Stimulated activated CD8-positive, alpha-beta memory T cell treated with anti-CD3 and anti-CD28 coated beads, Interleukin-4, amount 100 ng/mL, for 48 hours (primary cell): ENCODE measurements around the gene DBF4.
"Not testable (repeated sequence)": the region's sequence is repeated elsewhere in the genome, so short reads cannot be mapped to it uniquely, and the experiment has no call there.

Experiments used
- DNase-seq: peaks from one replicate; pipeline ENCODE4 v3.0.0-alpha.2; 2020

DBF4 gene

DNA sequence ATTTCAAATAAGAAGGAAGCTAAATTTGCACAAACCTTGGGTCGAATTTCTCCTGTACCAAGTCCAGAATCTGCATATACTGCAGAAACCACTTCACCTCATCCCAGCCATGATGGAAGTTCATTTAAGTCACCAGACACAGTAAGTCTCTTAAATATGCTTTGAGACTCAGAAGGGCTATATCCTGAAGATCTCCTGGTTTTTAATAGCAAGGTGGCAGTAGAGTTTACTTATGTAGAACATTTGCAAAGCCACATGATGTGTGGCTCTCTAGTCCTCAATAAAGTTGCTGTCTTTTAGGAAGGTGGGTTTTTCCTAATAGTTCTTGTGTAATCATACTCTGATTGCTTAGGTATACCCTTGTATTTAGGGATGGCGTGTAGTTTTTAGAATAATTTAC is 8.7 kb downstream of the DBF4 start:
- DNase-seq, result no peak

- DNase-seq, result no peak
Observed at GRCh38 chr7:87886875-87887274, 10.6 kb downstream of the DBF4 start.

DNA sequence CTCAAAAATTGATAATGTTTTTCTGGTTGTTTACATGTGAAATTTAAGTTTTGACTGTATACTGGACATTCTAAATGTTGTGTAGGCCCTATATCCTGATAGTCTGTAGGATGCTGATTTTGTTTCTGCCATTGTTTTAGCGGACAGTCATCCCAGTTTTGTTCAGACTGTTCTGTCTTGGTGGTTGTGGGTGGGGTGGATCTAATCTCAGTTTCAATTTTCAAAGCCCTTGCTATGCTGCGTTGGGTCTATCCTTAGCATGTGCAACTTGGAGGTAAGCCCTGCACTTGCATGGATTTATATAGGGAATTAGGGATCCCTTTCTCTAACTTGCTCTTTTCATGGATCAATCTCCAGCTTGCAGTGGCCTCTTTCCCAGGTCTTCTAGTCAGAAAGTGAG is 19.1 kb downstream of the DBF4 start:
- no peak for DNase-seq

DNA sequence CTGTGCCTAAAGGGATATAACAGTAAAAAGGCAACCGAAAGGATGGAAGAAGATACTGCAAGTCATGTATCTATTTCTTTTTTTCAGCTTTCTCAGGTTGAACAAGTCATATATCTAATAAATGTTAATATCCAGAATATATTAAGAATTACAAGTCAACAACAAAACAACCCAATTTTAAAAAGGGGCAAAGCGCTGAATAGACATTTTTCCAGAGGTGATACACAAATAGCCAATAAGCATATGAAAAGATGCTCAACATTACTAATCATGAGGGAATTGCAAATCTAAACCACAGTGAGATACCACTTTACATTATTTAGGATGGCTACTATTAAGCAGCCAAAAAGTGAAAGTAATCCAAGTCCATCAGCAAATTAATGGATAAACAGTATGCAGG is 23.0 kb downstream of the DBF4 start:
- DNase-seq, result no peak

DNA sequence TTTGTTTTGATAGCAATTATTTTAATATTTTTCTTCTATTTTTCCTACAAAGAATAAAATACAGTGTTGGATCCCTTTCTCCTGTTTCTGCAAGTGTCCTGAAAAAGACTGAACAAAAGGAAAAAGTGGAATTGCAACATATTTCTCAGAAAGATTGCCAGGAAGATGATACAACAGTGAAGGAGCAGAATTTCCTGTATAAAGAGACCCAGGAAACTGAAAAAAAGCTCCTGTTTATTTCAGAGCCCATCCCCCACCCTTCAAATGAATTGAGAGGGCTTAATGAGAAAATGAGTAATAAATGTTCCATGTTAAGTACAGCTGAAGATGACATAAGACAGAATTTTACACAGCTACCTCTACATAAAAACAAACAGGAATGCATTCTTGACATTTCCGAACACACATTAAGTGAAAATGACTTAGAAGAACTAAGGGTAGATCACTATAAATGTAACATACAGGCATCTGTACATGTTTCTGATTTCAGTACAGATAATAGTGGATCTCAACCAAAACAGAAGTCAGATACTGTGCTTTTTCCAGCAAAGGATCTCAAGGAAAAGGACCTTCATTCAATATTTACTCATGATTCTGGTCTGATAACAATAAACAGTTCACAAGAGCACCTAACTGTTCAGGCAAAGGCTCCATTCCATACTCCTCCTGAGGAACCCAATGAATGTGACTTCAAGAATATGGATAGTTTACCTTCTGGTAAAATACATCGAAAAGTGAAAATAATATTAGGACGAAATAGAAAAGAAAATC is 31.0 kb downstream of the DBF4 start:
- not testable (repeated sequence) for DNase-seq

- DNase-seq, result not testable (repeated sequence)
Observed at GRCh38 chr7:87908814-87909213, 32.5 kb downstream of the DBF4 start.

DNA sequence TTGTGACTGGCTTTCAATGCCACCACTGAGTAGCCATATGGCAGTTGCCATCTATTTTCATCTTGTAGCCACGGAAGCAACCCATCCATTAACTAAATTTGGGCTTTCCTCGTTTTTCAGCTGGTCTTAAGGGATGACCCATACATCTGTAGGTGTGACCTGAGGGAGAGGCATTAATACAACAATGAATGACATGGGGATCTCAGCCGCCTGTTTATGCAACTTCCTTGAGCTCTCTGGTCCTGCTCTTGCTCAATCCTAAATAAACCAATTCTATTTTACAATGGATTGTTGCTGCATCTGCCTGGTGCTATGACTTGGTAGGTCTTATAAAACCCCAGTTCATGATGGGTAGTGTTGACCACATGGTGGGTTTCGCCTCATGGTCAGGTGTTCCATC is 35.8 kb downstream of the DBF4 start:
- no peak for DNase-seq

DNA sequence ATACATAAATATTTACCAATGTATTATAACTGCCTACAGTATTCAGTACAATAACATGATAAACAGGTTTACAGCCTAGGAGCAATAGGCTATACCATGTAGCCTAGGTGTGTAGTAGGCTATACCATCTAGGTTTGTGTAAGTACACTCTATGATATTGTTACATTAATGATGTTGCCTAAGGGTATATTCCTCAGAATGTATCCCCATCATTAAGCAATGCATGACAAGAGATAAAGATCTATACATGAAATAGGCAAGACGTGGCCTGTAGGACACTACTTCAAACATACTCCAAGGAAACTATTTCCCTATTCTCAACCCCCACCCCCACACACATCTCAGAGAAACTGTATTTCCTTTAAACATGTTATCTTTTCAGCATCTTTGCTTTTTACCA is 42.4 kb downstream of the DBF4 start:
- DNase-seq, result no peak

DNA sequence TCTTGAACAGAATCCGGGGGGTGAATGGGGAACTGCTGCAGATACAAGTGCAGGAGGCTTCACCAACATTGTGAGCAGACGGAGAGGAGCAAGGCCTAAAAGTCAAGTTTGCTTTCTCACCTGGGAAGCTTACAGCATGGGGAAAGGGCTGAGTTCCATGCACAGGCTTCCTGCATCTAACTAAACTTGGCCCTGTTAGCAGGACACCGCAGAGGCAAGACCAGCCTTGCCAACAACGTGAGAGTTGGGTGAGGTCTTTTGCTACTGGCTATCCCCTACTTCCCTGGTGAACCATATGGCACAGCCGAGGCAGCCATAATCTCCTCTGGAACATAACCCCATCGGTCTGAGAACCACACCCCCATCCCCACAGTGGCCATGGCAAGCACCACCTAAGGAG is 43.6 kb downstream of the DBF4 start:
- no peak for DNase-seq

GRCh38 chr7:87920578-87920977 is 44.3 kb downstream of the DBF4 start:
- DNase-seq, result no peak

DNA sequence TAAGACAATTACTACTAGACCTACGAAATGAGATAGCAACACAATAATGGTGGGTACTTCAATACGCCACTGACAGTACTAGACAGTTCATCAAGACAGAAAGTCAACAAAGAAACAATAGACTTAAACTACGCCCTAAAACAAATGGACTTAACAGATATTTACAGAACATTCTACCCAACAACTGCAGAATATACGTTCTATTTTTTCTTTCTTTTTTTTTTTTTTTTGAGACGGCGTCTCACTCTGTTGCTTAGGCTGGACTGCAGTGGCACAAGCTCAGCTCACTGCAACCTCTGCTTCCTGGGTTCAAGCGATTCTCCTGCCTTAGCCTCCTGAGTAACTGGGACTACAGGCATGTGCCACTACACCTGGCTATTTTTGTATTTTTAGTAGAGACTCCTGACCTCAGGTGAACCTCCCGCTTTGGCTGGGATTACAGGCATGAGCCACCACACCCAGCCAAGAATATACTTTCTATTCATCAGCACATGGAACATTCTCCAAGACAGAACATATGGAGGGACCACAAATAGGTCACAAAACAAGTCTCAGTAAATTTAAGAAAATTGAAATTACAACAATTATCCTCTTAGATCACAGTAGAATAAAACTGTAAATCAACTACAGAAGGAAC is 46.6 kb downstream of the DBF4 start:
- not testable (repeated sequence) for DNase-seq

DNA sequence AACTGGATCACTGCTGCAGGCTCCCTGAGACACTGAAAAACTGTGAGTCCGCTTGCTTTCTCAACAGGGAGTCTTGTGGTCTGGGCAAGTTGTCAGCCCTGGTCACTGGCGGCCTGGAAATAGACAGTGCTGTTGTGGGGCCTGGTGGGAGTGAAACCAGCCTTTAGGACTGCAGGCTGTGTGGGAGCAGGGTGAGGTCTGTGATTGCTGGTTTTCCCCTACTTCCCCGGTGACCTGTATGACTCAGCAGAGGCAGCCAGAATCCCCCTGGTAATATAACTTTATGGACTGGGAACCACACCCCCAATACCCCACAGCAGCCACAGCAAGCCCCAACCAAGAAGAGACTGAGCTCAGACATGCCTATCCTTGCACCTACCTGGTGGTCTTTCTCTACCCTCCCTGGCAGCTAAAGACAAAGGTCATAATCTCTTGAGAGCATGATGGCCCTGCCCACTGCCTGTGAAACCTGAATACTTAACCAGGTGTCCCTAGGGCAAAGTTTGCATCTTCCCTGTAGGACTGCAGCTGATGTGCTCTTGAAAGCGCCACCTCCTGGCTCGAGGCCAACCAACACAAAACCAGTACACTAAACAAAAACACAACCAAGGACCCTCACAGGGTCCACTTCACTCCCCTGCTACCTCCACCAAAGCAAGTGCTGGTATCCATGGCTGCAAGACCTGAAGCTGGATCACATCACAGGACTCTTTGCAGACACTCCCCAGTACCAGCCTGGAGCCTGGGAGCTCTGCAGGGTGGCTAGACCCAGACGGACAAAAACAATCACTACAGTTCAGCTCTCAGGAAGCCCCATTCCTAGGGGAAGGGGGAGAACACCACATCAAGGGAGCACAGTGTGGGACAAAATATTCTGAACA is 50.5 kb downstream of the DBF4 start:
- peak; percentile 33 for DNase-seq

- DNase-seq, result no peak
Observed at GRCh38 chr7:87933605-87933952, 57.3 kb downstream of the DBF4 start.

DNA sequence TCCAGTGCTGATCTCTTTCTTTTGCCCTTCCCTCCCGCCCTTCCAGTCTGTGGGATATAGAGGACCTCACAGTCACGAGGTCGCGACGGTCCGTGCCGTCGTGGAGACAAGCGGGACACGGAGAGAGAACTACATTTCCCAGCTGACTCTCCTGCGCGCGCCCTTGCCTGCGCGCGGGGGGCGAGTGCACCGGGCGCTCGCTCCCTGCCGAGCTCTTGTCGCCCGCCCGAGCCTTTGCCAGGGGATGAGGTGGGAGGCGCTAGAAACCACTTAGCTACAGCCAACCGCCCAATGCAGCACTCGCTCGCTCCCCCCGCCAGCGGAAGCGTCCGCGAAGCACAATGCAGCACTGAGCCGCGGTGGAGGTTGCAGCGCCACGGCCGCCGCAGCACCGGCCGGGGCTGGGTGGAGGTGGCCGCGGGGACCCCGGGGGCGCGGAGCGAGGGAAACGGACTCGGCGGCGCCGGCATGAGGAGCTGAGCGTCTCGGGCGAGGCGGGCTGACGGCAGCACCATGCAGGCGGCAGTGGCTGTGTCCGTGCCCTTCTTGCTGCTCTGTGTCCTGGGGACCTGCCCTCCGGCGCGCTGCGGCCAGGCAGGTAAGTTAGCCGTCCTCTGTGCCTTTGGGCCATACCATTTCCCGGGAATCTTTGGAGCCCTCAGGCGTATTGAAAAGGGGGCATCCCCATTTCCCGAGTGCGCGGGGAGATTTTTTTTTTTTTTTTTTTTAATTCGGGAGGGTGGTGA is 57.8 kb downstream of the DBF4 start, which contains the start of gene ADAM22:
TSS of gene ADAM22 (plus strand) at position 299 of the 746 bp plus-strand sequence. CDS start at position 514, 215 bp downstream.
- peak; percentile 88 for DNase-seq

DNA sequence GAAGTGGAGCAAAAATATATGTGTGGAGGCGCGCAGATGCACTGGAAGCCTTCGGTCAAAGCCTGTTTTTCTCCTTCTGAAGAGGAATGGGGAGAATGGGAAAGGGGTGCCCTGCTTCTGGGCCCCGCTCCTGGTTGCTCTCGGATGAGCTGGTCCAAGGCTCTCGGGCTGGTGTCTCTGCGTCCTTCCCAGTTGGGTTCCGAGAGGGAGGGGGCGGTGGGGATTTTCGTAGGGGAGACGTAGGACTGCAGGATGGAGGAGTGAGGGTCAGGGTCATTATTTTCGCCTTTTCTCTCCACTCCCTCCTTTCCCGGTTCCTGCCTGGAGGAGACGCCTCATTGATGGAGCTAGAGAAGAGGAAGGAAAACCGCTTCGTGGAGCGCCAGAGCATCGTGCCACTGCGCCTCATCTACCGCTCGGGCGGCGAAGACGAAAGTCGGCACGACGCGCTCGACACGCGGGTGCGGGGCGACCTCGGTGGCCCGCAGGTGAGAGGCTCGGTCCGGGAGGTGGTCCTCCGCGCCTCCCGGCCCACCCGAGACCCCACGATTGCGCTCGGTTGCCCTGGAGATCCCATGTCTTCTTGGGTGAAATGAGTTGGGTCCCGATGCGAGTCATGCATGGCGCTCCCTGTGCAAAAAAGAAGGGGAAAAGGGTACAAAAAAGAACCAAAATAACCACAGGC is 58.5 kb downstream of the DBF4 start:
- DNase-seq, result peak; percentile 43

GRCh38 chr7:87935384-87935706 is 59.1 kb downstream of the DBF4 start:
- DNase-seq, result no peak

GRCh38 chr7:87941138-87941537 is 64.8 kb downstream of the DBF4 start:
- no peak for DNase-seq

GRCh38 chr7:87944547-87944946 is 68.3 kb downstream of the DBF4 start:
- no peak for DNase-seq

DNA sequence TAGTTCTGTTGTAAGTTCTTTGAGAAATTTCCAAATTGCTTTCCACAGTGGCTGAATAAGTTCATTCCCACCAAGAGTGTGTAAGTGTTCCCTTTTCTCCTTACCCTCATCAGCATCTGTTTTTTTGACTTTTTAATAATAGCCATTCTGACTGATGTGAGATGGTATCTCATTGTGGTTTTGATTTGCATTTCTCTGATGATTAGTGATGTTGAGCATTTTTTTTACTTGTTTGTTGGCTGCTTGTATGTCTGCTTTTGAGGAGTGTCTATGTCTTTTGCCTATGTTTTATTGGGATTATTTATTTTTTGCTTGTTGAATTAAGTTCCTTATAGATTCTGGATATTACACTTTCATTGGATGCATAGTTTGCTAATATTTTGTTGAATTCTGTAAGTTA is 69.6 kb downstream of the DBF4 start:
- DNase-seq, result not testable (repeated sequence)

- no peak for DNase-seq
Observed at GRCh38 chr7:87948371-87948770, 72.1 kb downstream of the DBF4 start.
